Activated naive CD4-positive, alpha-beta T cell (primary cell): Measurements from ENCODE around the gene TSPAN33.
"Not testable (repeated sequence)": the region's sequence is repeated elsewhere in the genome, so short reads cannot be mapped to it uniquely, and the experiment has no call there.

Source experiments
- DNase-seq, 4 experiments: peaks; one replicate each; lab custom pipeline; 2025; lab: John Stamatoyannopoulos, UW

Gene TSPAN33

GRCh38 chr7:129170441-129171021 is 26.0 kb downstream of the TSPAN33 start:
- no peak for DNase-seq

- DNase-seq: not testable (repeated sequence)
Measured at GRCh38 chr7:129173861-129174260, 29.4 kb downstream of the TSPAN33 start.

GRCh38 chr7:129176916-129177710 is 32.6 kb downstream of the TSPAN33 start:
- DNase-seq: no peak

GRCh38 chr7:129184981-129185670 is 40.6 kb downstream of the TSPAN33 start:
- no peak for DNase-seq

- DNase-seq: no peak
Measured at GRCh38 chr7:129186749-129187260, 42.3 kb downstream of the TSPAN33 start.

- no peak for DNase-seq
Measured at GRCh38 chr7:129187681-129188371, 43.3 kb downstream of the TSPAN33 start.

- DNase-seq: no peak
Measured at GRCh38 chr7:129188372-129188891, 43.9 kb downstream of the TSPAN33 start, which contains the start of gene SMO. TSS of gene SMO (plus strand) at chr7:129188633. CDS start at chr7:129189152, 519 bp downstream.

GRCh38 chr7:129188892-129189660 is 44.6 kb downstream of the TSPAN33 start:
- no peak for DNase-seq

- DNase-seq: no peak
Measured at GRCh38 chr7:129189661-129190310, 45.3 kb downstream of the TSPAN33 start.

- DNase-seq: no peak
Measured at GRCh38 chr7:129191272-129191671, 46.8 kb downstream of the TSPAN33 start.

- no peak for DNase-seq
Measured at GRCh38 chr7:129193892-129194291, 49.4 kb downstream of the TSPAN33 start.

GRCh38 chr7:129197771-129198170 is 53.3 kb downstream of the TSPAN33 start:
- DNase-seq: no peak

GRCh38 chr7:129199406-129199805 is 54.9 kb downstream of the TSPAN33 start:
- no peak for DNase-seq

GRCh38 chr7:129202058-129202777 is 57.7 kb downstream of the TSPAN33 start:
- DNase-seq: no peak

GRCh38 chr7:129203050-129203741 is 58.7 kb downstream of the TSPAN33 start:
- DNase-seq: no peak

GRCh38 chr7:129205126-129205818 is 60.8 kb downstream of the TSPAN33 start:
- DNase-seq: no peak

GRCh38 chr7:129205987-129206785 is 61.7 kb downstream of the TSPAN33 start:
- no peak for DNase-seq

- DNase-seq: no peak
Measured at GRCh38 chr7:129208667-129209066, 64.2 kb downstream of the TSPAN33 start.
